HepG2 (cell line): ENCODE measurements around the gene HAGH. TPM values are rescaled to one million over a fixed set of nuclear protein-coding genes. Genes with fewer than 3 reads are reported as not detected.

Source experiments
- ATAC-seq: fragments of 200-7000 bp; cut with Tn5 transposase; 3 replicates; pipeline ENCODE4 v1.9.1; 2020; ENCODE audit warnings: mild to moderate bottlenecking, moderate library complexity
- BruUV-seq: library from RNA; stranded (reverse); fragments of 400-500 nt; replicated peaks from 2 replicates; lab custom pipeline; 2021; lab: Mats Ljungman, UMichigan
- CTCF ChIA-PET: fragments of 300-600 bp; formaldehyde crosslinking; extraction: SDS; loops from one replicate; lab custom pipeline; 2021; ENCODE audit warnings: low total read pairs, inconsistent platforms, low intra/inter-chr PET ratio; lab: Yijun Ruan, JAX
- POLR2A ChIA-PET: fragments of 350-600 bp; sonication (Branson Sonifier 250); formaldehyde crosslinking; loops from one replicate; lab custom pipeline; 2020; ENCODE audit warnings: antibody characterized with exemption, inconsistent platforms; lab: Yijun Ruan, JAX
- DNase-seq: peaks from one replicate; pipeline ENCODE4 v3.0.0-alpha.2; 2015; ENCODE audit warnings: low spot score
- FAIRE-seq: peaks from 3 replicates; lab custom pipeline; 2011; peaks lifted over from hg19 to GRCh38; lab: Jason Lieb, UNC
- H2AFZ ChIP-seq: one replicate; pipeline ENCODE4 v1.6.1; 2011; ENCODE audit warnings: low read length, inconsistent platforms
- H3K27ac ChIP-seq: fragments of 300-600 bp; 3 replicates; pipeline ENCODE4 v1.8.0; 2011; ENCODE audit warnings: mixed run types, mild to moderate bottlenecking, mixed read lengths, low read length, inconsistent platforms; ENCODE audit not compliant: insufficient read depth; ENCODE audit errors: extremely low read length
- H3K27me3 ChIP-seq, 2 experiments: fragments of 200-600 bp in 1 of 2; 2 replicates in 1 of 2; 3 replicates in 1 of 2; pipeline versions ENCODE4 v1.6.0 to v1.8.0; 2011; ENCODE audit warnings: low read length in 2 of 2, mild to moderate bottlenecking in 2 of 2, moderate library complexity in 2 of 2, inconsistent platforms in 1 of 2; ENCODE audit not compliant: insufficient read depth in 2 of 2, control insufficient read depth in 1 of 2
- H3K36me3 ChIP-seq, 2 experiments: fragments of 200-600 bp in 1 of 2; replicated peaks in 1 of 2; 2 replicates in 1 of 2; 3 replicates in 1 of 2; pipeline versions ENCODE4 v1.5.1 to v1.8.0; 2011; ENCODE audit warnings: low read length in 2 of 2, inconsistent platforms in 1 of 2; ENCODE audit not compliant: insufficient read depth in 2 of 2, control insufficient read depth in 1 of 2
- H3K4me1 ChIP-seq: 2 replicates; pipeline ENCODE4 v1.5.1; 2012; ENCODE audit warnings: low read length, inconsistent platforms; ENCODE audit not compliant: insufficient read depth
- H3K4me2 ChIP-seq: 2 replicates; pipeline ENCODE4 v1.6.0; 2011; ENCODE audit warnings: low read depth, low read length, inconsistent platforms
- H3K4me3 ChIP-seq, 3 experiments: fragments of 200-600 bp in 1 of 3; sonication (generic), shearing (Covaris generic) in 1 of 3; replicated peaks in 1 of 3; 2 replicates each; pipeline ENCODE4 v1.5.1; 2011 to 2016; ENCODE audit warnings: low read length in 3 of 3, inconsistent platforms in 2 of 3, low read depth in 2 of 3, mild to moderate bottlenecking in 2 of 3, control low read depth in 1 of 3, mixed read lengths in 1 of 3; ENCODE audit not compliant: insufficient read depth in 1 of 3
- H3K79me2 ChIP-seq: one replicate; pipeline ENCODE4 v1.6.1; 2011; ENCODE audit warnings: low read length, inconsistent platforms; ENCODE audit not compliant: insufficient read depth
- H3K9ac ChIP-seq: 2 replicates; pipeline ENCODE4 v1.6.0; 2011; ENCODE audit warnings: mild to moderate bottlenecking, low read depth, low read length, inconsistent platforms; ENCODE audit not compliant: insufficient read depth
- H3K9me3 ChIP-seq: 2 replicates; pipeline ENCODE4 v1.5.1; 2012; ENCODE audit warnings: mild to moderate bottlenecking, low read length
- H4K20me1 ChIP-seq: 2 replicates; pipeline ENCODE4 v1.6.0; 2011; ENCODE audit warnings: inconsistent platforms, mild to moderate bottlenecking, low read length, moderate library complexity; ENCODE audit not compliant: insufficient read depth
- AGO2 ChIP-seq: fragments of 200-400 bp; formaldehyde crosslinking; optimal IDR thresholded peaks from 2 replicates; pipeline ENCODE3; 2017; ENCODE audit warnings: mild to moderate bottlenecking, low read depth, low read length, moderate library complexity
- RBFOX2 ChIP-seq: fragments of 200-400 bp; formaldehyde crosslinking; IDR thresholded peaks from 2 replicates; pipeline ENCODE4 v1.6.1; 2017; ENCODE audit warnings: low read depth, mild to moderate bottlenecking, low read length
- YEATS4 ChIP-seq: sonication (generic); formaldehyde crosslinking; IDR thresholded peaks from 2 replicates; pipeline ENCODE4 v1.4.0; 2020; ENCODE audit warnings: missing genetic modification reagents, borderline replicate concordance
- WGBS: methylation state at CpG from one replicate; pipeline ENCODE4 v1.1.6; 2017; ENCODE audit warnings: low lambda C conversion rate; 5-methylcytosine and 5-hydroxymethylcytosine counted together
- in situ Hi-C: cut with HindIII; loops from 2 replicates; pipeline ENCODE4 v1.10.0; 2017; ENCODE audit warnings: low pct_unique_long_range_greater_than_20kb; ENCODE audit not compliant: extremely low pct_ligation_motif_present
- intact Hi-C: fragments of 100-400 bp; cut with micrococcal nuclease; formaldehyde crosslinking; loops from one replicate; pipeline ENCODE4 v1.10.0; 2022; ENCODE audit not compliant: unreplicated experiment
- polyA plus RNA-seq, 8 experiments: library from polyadenylated mRNA; depleted of rRNA in 3 of 8; stranded (reverse) in 7 of 8; unstranded in 1 of 8; fragments of >200 nt; fragmentation: Illumina TruSeq in 4 of 8; extraction: Trizol in 4 of 8; gene quantifications; 2 replicates each; pipeline versions ENCODE4 v1.2.1 to v1.2.3, GENCODE V29; 2011 to 2016; ENCODE audit warnings: low read depth in 4 of 8, missing spikeins in 1 of 8, mixed read lengths in 1 of 8; ENCODE audit not compliant: insufficient read depth in 1 of 8
- total RNA-seq, 5 experiments: library from RNA; depleted of rRNA; stranded (reverse); fragments of >200 nt; fragmentation: Illumina TruSeq; extraction: Trizol; gene quantifications; 2 replicates each; pipeline ENCODE4 v1.2.3, GENCODE V29; 2016; ENCODE audit warnings: low read depth in 1 of 5
- TF ChIP-seq, protein P1 (sequence below): sonication (generic); formaldehyde crosslinking; IDR thresholded peaks from 2 replicates; pipeline ENCODE4 v1.5.0; 2020; ENCODE audit warnings: missing genetic modification reagents
- TF ChIP-seq, protein P2 (sequence below): IDR thresholded peaks from 2 replicates; pipeline ENCODE4 v1.6.1; 2016; ENCODE audit warnings: low read depth, borderline replicate concordance

The HAGH gene
- total and polyA plus RNA-seq, 2 of the 13 experiments (the other 11 are each of a cell fraction or from before 2014, with no cell fraction given) = 70.4 to 95.4 TPM

DNA sequence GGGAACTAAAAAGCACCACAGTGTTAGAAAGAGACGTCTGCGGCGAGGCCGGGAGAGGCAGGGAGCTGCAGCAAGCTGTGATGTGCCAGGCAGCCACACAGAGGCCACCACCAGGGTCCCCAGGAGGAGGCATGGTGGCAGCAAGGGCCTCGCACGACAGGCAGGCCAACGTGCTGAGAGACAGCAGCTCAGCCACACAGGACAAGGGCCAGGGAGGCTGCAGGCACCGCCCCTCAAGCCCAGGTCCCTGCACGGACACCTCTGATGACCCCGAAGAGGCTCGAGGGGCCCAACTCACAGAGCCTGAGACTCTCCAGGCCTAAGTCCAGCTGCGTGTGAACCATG, 5.7 kb downstream of the HAGH start:
- Histone ChIP-seq H3K36me3 (peaks cover 16 to 41% of the 10 kb centered on the region in 2 experiments; a peak in 4 of 5 replicates), H3K4me2 (no peak overlapping the region), H3K79me2 (peaks cover 20% of the 10 kb centered on the region), H3K9me3 (no peaks in the 10 kb centered on the region), H3K9ac (no peak overlapping the region), H3K4me3 (no peak overlapping the region), H4K20me1 (no peaks in the 10 kb centered on the region; the same call in 1 of the 2 replicates), H3K4me1 (peaks cover 24% of the 10 kb centered on the region), H3K27ac (no peak overlapping the region), H3K27me3 (no peaks in the 10 kb centered on the region), H2AFZ (no peak overlapping the region)
- FAIRE-seq (no peak), ATAC-seq (no peak), DNase-seq (no peak)
- in situ Hi-C loops (loop anchor here (5.0 kb wide), 1 partner anchor 39 kb away; the partner anchor contains the start of genes NUBP2 and SPSB3), intact Hi-C loops (no loop called here)
- TF ChIP-seq, protein P1, sequence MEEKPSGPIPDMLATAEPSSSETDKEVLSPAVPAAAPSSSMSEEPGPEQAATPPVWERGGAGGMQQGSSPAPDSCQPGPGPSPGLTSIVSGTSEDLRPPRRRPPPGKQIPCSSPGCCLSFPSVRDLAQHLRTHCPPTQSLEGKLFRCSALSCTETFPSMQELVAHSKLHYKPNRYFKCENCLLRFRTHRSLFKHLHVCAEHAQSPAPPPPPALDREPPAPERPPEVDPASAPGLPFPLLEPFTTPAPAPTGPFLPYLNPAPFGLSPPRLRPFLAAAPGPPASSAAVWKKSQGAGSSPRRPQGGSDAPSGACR = no peak
- peak; percentile 63 for TF ChIP-seq AGO2
- WGBS = 100% methylated on average over 3 of the region's 12 CpGs
- CTCF ChIA-PET = no interaction called here
- no TSS peak for BruUV-seq
- POLR2A ChIA-PET = no interaction called here

DNA sequence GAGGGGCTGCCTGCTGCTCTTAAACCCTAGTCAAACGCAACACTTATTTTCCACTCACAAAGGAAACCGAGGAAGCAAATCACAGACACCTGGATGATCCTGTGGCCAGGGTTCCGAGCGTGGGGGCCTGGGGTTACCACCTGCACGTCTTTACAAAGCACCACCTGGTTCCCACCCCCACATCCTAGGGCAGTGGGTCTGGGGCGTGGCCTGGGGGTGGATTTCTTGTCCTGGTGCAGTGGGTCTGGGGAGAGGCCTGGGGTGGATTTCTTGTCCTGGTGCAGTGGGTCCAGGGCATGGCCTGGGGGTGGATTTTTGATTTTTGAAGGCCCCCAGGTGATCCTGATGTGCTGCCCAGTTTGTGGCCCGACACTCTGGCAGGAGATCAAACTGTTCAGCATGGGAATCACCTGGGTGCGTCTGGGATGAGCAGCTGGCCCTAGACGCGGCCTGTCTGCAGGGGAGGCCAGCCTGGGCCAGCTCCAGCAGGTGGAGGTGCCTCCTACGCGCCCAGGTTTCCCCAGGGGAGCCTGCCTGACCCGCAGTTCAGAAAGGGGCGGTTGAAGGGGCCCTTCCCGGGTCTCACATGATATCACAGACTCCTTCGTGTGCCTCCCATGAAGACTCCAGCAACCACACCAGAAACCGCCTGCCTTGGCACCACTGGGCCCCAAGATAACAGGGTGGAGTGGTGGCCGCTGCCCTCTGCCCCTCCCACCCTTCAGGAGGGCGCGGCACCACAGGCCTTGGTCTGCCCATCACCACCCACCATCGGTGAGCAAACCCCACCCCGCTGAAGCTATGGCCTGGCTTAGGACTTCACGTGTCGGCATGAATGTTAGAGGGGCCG, 6.3 kb downstream of the HAGH start:
- TF ChIP-seq YEATS4 (CRISPR knock-in tag) (no peak), RBFOX2 (peak; percentile 25), AGO2 (peak; percentile 70)
- TF ChIP-seq, protein P2, sequence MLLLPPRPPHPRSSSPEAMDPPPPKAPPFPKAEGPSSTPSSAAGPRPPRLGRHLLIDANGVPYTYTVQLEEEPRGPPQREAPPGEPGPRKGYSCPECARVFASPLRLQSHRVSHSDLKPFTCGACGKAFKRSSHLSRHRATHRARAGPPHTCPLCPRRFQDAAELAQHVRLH = no peak
- TF ChIP-seq, all 625 proteins: peak for 2
- Histone ChIP-seq H3K36me3 (peaks cover 16 to 44% of the 10 kb centered on the region in 2 experiments; a peak in 4 of 5 replicates), H3K4me3 (no peak overlapping the region), H3K79me2 (peaks cover 14% of the 10 kb centered on the region), H3K4me1 (peaks cover 20% of the 10 kb centered on the region), H3K9ac (no peak overlapping the region), H2AFZ (no peak overlapping the region), H3K9me3 (no peaks in the 10 kb centered on the region), H3K27me3 (no peaks in the 10 kb centered on the region), H4K20me1 (no peaks in the 10 kb centered on the region; the same call in 1 of the 2 replicates), H3K4me2 (no peak overlapping the region), H3K27ac (no peak overlapping the region)
- FAIRE-seq = no peak
- no peak for ATAC-seq
- WGBS = 98% methylated on average over 12 of the region's 25 CpGs
- intact Hi-C loops (no loop called here), in situ Hi-C loops (loop anchor here (5.0 kb wide), 1 partner anchor 38 kb away; the partner anchor contains the start of genes NUBP2 and SPSB3)
- ChIA-PET POLR2A (no interaction called here), CTCF (no interaction called here)
- BruUV-seq = no TSS peak
- no peak for DNase-seq
